Kasumi-1 (cell line): ENCODE measurements around the gene GABBR2.
A peak's percentile ranks its signal among the peaks of the same experiment; 100 is the strongest.

Experiments
- DNase-seq, 2 experiments: peaks; one replicate each; lab custom pipeline; 2025; lab: John Stamatoyannopoulos, UW

Gene GABBR2

DNA sequence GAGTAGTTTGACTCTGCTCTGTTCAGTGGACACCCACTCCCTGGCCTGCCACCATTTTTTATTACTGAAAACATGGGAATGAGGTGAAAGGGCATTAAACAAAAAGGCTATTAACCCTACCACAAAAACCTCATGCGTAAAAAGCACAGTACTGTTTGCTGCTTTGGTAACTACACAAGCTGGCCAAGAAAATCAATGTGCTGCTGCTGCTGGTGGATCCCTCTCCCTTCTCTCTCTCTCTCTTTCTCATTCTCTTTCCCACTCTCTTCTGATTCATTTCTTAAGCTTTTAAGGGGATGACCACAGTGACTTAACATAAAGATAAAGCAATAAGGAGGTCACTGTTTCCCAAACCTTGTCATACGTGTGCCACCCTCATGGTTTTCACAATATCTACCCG, 270.1 kb downstream of the GABBR2 start:
- no peak for DNase-seq

DNA sequence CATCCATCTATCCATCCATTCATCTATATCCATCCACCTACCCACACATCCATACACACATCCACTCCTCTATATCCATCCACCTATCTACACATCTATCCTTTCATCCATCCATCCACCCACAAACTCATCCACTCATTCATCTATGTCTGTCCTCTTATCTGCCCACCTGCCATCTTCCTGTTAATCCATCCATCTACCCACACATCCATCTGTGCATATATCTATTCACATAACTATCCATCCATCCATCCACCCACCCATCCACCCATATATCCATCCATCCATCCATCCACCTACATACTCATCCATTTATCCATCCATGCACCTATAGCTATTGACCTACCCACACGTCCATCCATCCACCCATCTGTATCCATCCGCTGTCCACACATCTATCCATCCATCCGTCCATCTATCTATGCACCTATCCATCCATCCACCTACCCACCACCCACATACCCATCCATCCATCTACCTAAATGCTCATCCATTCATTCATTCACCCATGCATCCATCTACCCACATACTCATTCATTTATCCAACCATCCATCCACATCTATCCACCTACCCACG, 271.2 kb downstream of the GABBR2 start:
- DNase-seq = no peak

DNA sequence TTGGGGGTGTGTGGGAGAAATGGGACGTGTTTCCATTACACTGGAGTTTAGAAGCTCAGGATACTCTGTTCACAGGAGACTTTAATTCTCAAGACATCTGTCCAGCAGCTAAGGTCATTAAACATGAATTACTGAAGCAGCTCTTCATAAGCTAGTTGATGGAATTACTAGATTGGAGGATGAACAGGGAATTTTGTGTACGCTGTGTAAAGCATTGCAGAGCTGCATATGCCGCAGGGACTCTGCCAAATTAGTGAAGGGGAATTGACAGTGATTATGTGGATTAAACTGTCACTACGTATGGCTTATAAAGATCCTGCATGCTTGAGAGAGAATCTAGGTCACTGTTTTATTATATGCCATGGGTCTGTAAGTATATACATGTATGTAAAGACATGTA, 275.8 kb downstream of the GABBR2 start:
- no peak for DNase-seq

DNA sequence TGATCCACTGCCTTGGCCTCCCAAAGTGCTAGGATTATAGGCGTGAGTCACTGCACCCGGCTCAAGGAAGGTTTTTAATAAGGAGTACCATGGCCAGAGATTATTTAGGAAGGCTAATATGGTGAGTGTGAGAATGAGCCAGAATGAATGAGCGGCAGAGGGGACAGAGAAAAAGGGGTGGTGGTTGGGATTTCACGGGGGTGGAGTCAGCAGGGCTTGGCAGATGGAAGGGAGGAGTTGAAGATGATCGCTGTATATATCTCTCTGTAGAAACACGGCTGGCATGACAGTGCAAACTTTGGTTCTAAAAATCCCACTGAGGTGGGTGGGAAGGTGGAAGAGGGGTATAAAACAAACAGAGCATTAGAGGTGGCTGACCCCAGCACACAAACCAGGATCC, 276.6 kb downstream of the GABBR2 start:
- no peak for DNase-seq

DNA sequence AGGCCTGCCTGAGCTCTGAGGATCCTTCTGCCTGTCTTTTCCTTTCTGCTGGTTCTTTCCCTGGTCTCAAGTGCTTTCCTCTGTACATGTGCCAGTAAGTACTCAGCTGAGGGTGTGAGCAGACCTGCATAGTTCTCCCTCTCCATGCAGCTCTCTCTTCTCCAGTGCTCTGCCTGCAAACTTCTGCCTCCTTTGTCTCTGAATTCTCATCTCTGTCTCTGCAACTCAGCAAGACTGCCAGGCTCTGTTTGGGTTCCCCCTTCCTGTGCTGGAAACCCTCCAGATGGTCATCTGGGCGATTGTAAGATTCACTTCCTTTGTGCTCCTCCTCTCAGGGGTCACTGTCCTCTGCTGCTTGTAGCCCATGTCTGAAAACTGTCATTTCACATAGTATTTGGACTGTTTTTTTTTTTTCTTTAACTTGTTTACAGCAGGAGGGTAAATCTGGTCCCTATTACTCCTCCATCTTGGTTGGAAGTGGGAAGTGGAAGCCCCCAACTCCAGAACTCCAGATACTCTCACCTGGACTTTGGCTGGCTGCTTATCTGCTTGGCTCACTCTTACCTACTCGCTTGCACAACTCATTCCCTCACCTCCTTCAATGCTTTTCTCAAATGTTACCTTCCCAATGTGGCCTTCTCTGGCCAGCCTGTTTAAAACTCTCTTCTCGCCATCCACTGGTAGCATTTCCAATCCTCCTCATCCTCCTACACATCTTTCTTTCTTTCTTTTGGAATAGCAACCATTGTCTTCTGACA, 278.0 kb downstream of the GABBR2 start:
- DNase-seq = no peak

DNA sequence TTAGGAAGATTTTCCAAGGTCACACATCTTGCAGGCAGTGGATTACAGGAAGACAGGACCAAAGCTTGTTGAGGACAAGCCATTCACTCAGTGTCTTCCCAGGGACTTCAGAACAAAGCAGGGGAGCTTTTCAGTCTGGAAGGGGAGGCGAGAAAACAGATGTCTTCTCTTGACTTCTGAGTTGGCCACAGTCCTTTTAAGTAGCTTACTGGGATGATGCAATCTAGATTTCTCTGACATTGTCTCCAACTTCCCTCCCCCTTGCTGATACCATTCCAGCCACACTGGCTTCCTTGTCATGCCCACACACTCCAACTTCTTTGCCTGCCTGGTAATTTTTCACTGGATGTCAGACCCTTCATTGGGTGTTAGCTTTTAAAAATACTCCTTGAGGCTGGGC, 279.1 kb downstream of the GABBR2 start:
- no peak for DNase-seq

DNA sequence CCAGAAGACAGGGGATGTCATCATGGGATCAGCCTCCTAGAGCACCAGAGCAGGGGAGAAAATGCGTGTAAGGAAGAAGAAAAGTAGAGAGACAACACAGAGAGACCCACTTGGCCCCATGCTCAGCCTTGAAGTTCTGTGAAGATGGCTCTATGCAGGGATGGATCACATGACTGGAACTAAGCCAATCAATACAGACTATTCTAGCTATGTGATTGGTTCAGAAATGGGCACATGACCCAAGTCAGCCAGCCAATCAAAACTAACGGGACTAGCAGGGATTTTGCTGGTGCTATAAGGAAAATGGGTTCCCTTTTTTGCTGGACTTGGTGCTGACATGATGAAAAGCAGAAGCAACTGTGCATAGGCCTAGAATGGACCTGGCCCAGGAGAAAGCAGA, 280.3 kb downstream of the GABBR2 start:
- no peak for DNase-seq

DNA sequence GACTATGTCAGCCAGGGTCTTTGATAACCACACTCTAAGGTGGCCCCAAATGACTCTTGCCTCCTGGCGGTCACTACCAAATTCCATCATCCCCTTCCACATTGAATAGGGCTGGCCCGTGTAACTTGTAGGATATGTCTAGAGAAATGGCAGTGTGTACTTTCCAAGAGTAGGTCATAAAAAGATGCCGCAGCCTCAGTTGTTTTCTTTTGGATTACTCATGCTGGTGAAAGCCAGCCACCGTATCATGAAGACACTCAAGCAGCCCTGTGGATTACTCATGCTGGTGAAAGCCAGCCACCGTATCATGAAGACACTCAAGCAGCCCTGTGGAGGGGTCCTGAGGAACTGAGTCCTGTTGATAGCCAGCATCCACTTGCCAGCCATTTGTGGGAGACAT, 281.2 kb downstream of the GABBR2 start:
- DNase-seq = no peak

DNA sequence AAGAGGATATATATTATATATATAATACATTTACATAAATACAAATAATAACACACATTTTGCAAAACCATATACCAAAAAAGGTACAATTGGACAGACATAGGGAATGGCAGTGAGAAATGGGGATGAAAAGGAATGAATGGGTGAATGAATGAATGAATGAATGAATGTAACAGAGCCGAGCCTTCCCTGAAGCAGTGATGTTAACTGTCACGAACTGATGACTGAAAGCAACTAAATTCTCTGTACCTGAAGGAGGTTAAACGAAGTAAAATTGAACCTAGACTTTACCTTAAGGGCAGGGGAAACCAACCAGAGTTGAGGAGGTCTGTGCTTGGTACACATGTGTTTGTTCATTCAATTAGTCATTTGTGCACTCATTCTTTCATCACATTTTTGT, 283.7 kb downstream of the GABBR2 start:
- no peak for DNase-seq

DNA sequence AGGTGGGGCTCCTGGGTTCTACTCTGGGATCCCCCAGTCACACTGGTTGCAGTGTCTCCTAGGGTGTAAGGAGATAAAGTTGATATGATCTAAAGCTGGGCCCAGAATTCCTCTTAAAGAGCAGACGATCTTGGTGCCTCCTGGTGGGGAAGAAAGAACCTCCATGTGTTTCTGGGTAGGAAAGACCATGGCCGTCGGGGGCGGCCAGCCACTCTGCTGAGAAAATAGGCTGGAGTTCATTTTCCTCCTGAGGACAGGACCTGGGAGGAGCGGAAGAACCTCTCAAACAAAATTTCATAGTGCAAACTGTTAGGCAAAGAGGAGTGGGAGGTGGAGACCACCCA, 289.5 kb downstream of the GABBR2 start:
- no peak for DNase-seq

DNA sequence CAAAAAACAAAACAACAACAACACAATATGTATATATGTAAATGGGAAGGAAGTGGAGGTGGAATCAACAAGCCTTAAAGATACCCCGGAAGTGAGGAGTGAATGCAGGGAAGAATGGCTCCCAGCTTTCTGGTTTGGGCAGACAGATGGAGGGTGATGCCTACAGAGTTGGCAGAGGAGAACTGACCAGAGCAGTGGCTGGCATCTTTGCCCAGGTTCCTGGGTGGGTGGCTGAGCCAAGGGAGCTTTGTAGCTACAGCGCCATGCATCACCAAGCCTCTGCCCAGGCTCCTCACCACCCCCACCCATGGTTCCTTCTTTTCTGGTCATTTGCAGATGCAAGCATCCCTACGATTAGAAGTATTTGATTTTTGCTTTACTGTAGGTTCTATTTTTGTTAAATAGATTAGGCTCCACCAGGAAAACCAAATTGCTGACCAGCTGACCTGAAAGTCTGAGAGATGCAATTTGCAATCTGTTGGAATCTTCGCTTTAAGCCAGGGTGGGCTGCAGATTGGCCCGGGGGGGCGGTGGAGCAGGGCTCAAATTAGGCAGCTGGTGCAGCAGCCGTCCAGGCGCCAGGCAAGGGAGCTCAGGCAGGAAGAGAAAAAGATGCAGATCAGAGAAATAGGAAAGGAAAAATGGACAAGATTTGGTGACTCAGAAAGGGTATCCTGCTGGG, 290.0 kb downstream of the GABBR2 start:
- no peak for DNase-seq

DNA sequence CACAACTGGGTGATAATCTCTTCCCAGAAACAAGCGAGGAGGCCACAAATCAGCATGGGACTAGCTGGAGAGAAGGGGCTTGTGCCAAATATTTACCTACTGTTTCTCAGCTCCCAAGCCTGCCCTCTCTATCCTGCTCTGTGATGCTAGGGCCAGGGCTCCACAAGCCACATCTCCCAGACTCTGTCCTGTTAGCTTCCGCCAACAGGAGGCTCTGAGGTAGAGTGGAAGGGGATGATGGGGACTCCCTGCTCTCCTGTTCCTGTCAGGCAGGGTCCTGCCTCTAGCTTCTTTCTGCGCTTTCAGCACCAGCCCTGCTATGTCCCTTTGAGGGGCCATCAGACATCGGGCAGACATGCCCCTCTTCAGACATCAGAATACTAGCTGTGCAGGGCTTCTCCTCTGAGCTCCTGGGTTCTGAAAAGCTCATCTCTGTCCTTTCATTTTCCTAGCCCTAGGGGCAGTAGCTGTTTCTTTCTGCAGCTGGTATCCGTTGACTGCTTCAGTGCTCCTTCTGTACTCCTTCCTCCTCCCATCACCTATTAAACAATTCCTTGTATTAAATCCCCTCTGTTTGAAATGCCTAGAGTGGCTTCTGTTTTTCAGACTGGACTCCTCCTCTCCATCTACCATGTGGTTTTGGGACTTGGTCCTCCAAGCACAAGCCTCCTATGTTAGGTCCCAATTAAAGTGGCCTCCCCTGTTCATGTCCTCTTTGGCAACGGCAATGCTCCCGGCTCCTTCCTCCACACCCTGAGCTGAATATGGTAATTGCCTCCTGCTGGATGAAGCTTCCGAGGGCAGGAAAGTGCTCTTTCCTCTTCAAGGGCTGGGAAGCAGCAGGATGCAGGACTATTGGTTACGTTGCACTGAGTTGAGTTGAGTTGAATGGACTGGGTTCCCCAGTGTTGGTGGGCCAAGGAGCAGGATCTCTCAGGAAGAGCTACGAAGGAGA, 292.2 kb downstream of the GABBR2 start:
- DNase-seq = no peak

DNA sequence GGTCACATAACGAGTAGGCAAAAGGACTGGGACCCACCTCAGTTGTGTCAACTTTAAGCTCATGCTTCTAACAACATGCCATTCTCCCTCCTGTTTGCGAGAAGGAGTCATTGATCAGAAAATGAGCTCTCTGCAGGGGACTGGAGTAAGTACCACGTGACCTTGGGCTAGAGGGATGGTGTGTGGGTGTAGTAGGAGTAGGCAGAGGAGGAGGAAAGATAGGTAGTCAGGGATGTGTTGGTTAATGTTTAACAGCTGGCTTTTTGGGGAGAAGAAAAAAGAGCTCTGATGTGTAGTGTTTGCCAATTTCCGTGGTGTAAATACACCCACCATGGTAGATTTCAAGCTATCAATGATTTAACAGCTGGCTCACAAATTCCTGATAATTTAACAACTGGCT, 293.0 kb downstream of the GABBR2 start:
- no peak for DNase-seq

DNA sequence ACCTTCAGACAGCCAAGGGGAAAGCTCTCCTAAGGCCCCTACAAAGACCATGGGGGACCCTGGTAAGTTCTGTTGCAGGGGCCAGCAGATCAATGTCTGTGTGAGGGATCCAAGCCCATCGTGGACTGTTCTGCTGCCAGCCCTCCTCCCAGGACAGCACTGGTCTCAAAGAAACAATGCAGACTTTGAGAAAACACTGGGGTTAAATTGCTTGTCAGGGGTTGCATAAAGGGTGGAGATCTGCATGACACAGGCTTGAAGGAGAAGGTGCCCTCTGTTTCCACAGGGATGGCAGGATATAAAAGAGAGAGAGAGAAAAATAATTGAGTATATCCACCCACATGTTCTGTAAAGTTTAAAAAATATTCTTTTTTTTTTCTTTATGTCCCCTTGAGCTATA, 295.7 kb downstream of the GABBR2 start:
- DNase-seq = no peak

DNA sequence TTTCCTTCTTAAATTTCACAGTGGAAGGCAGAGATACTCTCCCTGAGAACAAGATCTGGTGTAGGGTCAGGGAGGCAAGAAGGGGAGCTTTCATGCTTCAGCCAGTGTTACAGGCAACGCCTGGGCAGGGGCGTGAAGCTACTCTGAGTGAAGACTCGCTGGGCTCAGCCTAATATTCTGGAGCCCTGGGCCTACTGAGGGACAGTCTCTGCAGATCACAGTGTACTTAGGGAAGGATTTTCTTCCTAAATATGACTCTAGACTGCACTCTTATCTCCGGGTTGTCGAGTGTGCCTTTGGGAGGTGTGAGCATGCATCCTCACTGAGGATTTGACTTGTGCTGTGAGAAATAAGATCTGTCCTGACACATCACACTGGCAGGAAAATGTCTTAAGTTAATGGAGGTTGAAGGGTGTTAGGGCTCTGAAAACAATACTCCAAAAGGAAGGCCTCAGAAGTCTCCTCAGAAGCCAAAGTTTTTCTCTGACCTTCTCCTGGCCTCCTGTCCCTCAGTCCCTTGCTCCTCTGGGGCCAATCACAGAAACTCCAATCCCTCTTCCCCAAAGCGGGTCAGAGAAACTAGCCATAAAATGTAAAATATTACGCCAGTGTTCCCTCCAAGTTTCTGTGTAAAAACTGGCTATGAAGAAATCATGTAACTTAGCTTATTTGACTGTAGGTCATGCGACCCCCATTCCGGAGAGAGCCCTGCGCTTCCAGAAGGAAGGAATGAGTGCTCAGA, 296.5 kb downstream of the GABBR2 start:
- no peak for DNase-seq

DNA sequence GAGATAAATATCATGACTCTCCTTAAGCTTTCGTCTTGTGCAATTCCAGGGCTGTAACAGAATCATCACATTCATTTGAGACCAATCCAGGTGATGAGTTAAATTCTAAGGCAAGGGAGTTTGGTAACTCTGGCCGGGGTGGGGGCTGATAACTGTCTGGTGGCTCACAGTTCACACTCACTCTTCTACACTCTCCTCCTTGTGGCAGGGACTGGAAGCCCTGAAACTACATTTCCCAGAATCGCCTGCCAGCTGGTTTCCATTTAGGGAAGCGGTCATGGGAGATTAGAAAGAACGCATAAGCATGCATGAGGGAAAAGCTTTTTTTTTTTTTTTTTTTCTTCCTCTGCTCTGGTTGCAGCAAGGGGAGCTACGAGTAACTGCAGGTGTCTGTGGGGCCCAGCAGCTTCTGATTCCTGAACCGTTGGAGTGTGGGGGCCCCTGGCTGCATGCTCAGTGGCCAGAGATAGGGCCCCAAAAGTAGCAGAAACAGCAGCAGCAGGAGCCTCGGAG, 298.5 kb downstream of the GABBR2 start:
- DNase-seq = peak in 1 of 2 experiments; percentile 10

DNA sequence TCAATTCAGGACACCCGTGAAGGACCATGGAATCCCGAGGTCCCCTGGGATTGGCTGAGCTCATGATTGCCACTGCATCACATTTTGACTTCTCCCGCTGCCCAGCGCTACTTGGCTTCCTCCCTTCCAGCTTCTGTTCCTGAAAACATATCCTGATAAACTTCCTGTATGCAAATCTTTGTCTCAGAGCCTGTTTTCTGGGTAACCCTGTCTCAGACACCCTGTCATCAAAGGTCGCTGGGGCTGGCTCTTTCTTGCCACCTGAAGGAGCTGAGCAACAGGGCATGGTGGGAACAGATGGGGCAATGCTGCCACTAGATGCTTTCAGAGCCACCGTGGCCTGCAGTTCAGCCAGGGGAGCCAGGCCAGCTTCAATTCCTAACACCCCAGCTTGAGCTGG, 299.0 kb downstream of the GABBR2 start:
- no peak for DNase-seq

DNA sequence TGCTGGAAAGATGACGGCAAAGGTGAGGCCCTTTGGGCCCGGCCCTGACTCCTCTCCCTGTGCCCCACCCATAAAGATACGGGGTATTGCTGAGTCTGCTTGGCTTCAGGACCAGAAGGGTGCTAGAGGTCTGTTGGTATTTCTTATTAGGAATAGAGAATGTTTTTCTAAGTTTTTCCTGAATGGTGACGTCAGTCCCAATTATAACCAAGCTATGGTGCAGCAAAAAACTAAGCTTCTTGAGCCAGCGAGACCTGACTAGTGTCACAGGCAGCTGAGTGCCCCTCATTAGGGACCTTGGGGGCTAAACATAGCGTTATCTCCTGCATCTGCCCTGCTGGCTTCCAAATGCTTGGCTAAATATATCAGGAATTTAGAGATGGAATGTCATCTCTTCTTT, 302.3 kb downstream of the GABBR2 start:
- DNase-seq = no peak

DNA sequence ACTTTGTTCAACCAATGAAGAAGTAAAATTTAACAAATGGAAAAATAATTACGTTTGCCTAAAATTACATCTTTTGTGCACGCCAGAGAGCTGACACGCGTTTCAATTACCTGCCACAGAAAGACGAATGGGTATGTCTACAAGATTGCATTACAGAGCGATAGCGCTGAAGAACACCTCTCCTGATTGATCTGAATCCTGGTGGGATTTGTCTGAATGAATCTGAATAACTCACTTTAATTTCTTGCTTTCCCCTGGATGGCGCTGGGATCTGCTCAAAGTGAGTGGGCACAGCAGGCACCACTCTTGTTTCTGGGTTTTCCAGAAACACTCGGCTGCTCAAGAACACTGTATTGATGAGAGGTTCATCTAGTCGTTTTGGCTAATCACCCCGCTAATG, 304.5 kb downstream of the GABBR2 start:
- no peak for DNase-seq

DNA sequence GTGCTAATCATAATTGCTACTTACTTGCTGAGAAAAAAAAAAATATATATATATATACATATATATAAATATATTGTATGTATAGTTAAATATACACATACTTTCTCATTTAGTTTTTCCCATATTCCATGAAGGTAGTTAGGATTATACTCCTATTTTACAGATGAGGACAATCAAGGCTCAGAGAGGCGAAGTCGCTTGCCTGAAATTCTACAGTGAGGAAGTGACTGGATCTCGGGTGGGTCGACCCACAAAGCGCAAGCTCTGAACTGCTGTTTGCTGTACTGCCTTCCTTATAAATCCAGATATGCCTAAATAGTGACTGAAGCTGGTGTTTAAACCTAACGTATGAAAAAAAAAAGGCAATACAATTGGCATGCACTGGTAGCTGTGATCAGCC, 305.0 kb downstream of the GABBR2 start:
- DNase-seq = no peak

DNA sequence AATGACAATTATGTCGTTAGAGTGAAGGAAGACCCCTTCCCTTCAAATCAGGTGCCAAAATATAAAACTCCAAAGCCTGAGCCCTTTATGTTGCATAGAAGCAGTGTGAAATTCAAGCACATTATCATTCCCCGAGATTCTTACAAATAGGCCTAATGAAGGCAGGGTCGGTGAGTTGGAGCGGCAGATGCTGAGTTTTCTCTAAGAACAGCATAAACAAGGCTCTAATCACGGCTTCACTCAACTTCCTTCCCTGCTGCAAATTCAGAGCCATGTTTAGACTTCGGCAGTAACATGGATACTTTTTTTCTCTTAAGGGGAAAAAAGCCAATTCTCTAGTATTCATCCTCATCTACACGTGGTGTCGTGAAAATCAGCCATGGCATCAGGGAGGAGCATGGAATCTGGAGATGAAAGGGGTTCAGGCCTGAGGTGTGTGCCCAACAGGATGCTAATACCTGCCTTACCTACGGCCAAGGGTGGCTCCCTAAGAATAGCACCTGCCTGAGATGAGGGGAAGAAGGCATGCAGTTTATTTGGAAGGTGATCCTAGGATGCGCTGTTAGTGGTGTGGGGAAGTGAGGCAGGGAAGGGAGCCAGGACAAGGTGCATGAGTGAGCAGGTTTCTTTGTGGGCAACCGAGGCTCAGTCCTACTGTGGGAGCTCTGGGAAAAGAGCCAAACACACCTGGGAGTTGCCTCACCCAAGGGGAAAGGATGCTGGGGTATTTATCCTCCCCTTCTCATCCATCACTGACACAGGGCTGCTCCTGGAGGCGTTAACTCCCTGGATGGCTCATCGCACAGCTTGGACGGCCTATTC, 306.5 kb downstream of the GABBR2 start:
- DNase-seq = no peak
